KMS-11 (cell line): Measurements from ENCODE around the gene SPINT1.

Experiments
- H2AFZ ChIP-seq: fragments of 200-600 bp; sonication (generic); 2 replicates; pipeline ENCODE4 v1.6.1; 2016; ENCODE audit warnings: antibody characterized with exemption, mixed run types, low read depth
- H3K27ac ChIP-seq: fragments of 200-600 bp; sonication (generic); 2 replicates; pipeline ENCODE4 v1.6.1; 2016; ENCODE audit warnings: mild to moderate bottlenecking, mixed run types
- H3K27me3 ChIP-seq: fragments of 200-600 bp; sonication (generic); 2 replicates; pipeline ENCODE4 v1.6.1; 2017; ENCODE audit warnings: mild to moderate bottlenecking, low read depth, mixed run types, moderate library complexity; ENCODE audit not compliant: insufficient read depth
- H3K36me3 ChIP-seq: fragments of 200-600 bp; sonication (generic); 2 replicates; pipeline ENCODE4 v1.6.1; 2017; ENCODE audit warnings: mild to moderate bottlenecking, mixed run types; ENCODE audit not compliant: insufficient read depth
- H3K4me1 ChIP-seq: fragments of 200-600 bp; sonication (generic); 2 replicates; pipeline ENCODE4 v1.6.1; 2016; ENCODE audit warnings: mild to moderate bottlenecking, low read depth, mixed run types; ENCODE audit not compliant: poor library complexity, severe bottlenecking
- H3K4me2 ChIP-seq: fragments of 200-600 bp; sonication (generic); 2 replicates; pipeline ENCODE4 v1.7.0; 2016; ENCODE audit warnings: mild to moderate bottlenecking, mixed run types
- H3K4me3 ChIP-seq: fragments of 200-600 bp; sonication (generic); IDR thresholded peaks from 2 replicates; pipeline ENCODE4 v1.6.1; 2017; ENCODE audit warnings: low read depth, low read length, mixed read lengths; ENCODE audit not compliant: insufficient read depth
- H3K79me2 ChIP-seq: fragments of 200-600 bp; sonication (generic); 2 replicates; pipeline ENCODE4 v1.6.1; 2016; ENCODE audit warnings: low read depth, mixed run types; ENCODE audit not compliant: insufficient read depth
- H3K9ac ChIP-seq: fragments of 200-600 bp; sonication (generic); 2 replicates; pipeline ENCODE4 v1.6.1; 2016; ENCODE audit warnings: mild to moderate bottlenecking, mixed run types
- H4K20me1 ChIP-seq: fragments of 200-600 bp; sonication (generic); 2 replicates; pipeline ENCODE4 v1.6.1; 2016; ENCODE audit warnings: mild to moderate bottlenecking, mixed run types; ENCODE audit not compliant: insufficient read depth
- CTCF ChIP-seq: fragments of 200-600 bp; sonication (generic); conservative IDR thresholded peaks from 2 replicates; pipeline ENCODE4 v1.6.1; 2017; ENCODE audit warnings: low read depth, mild to moderate bottlenecking, antibody characterized with exemption, low read length, moderate library complexity, mixed read lengths

The SPINT1 gene

GRCh38 chr15:40819048-40819447 is 24.8 kb upstream of the SPINT1 start:
- Histone ChIP-seq H3K79me2 (no peaks in the 10 kb centered on the region), H3K27me3 (no peaks in the 10 kb centered on the region), H3K9ac (no peak overlapping the region), H3K36me3 (no peaks in the 10 kb centered on the region), H2AFZ (no peak overlapping the region), H4K20me1 (no peaks in the 10 kb centered on the region), H3K4me1 (peaks cover 4% of the 10 kb centered on the region), H3K4me2 (no peak overlapping the region), H3K4me3 (no peak overlapping the region), H3K27ac (no peak overlapping the region)
- no peak for TF ChIP-seq CTCF

- Histone ChIP-seq H3K27ac (no peak overlapping the region), H2AFZ (no peak overlapping the region), H3K79me2 (no peaks in the 10 kb centered on the region), H3K27me3 (no peaks in the 10 kb centered on the region), H4K20me1 (no peaks in the 10 kb centered on the region), H3K4me1 (no peaks in the 10 kb centered on the region), H3K4me2 (no peak overlapping the region), H3K4me3 (no peak overlapping the region), H3K9ac (no peak overlapping the region), H3K36me3 (no peaks in the 10 kb centered on the region)
- no peak for TF ChIP-seq CTCF
Observed at GRCh38 chr15:40821195-40821594, 22.7 kb upstream of the SPINT1 start.

- no peaks in the 10 kb centered on the region for H3K4me1 ChIP-seq
- H3K4me3 ChIP-seq, result no peak overlapping the region
- no peaks in the 10 kb centered on the region for H3K79me2 ChIP-seq
- H4K20me1 ChIP-seq, result no peaks in the 10 kb centered on the region
- no peak overlapping the region for H2AFZ ChIP-seq
- no peaks in the 10 kb centered on the region for H3K36me3 ChIP-seq
- no peak overlapping the region for H3K27ac ChIP-seq
- H3K9ac ChIP-seq, result no peak overlapping the region
- no peak for TF ChIP-seq CTCF
- H3K4me2 ChIP-seq, result no peak overlapping the region
- no peaks in the 10 kb centered on the region for H3K27me3 ChIP-seq
Observed at GRCh38 chr15:40823572-40824343, 20.1 kb upstream of the SPINT1 start.

GRCh38 chr15:40825661-40826422 is 18.0 kb upstream of the SPINT1 start:
- H3K4me1 ChIP-seq, result peaks cover 12% of the 10 kb centered on the region
- H3K9ac ChIP-seq, result no peak overlapping the region
- no peak overlapping the region for H2AFZ ChIP-seq
- no peak overlapping the region for H3K27ac ChIP-seq
- no peaks in the 10 kb centered on the region for H3K79me2 ChIP-seq
- no peak overlapping the region for H3K4me3 ChIP-seq
- H3K4me2 ChIP-seq, result no peak overlapping the region
- H4K20me1 ChIP-seq, result no peaks in the 10 kb centered on the region
- no peaks in the 10 kb centered on the region for H3K27me3 ChIP-seq
- TF ChIP-seq CTCF, result no peak
- no peaks in the 10 kb centered on the region for H3K36me3 ChIP-seq
